AG09319 (cell line): ENCODE results near the gene AADACL4.

ENCODE experiments used
- DNase-seq: peaks from one replicate; pipeline ENCODE4 v3.0.0-alpha.2; 2010; ENCODE audit warnings: low read depth; ENCODE audit errors: extremely low read depth
- CTCF ChIP-seq: IDR thresholded peaks from 2 replicates; pipeline ENCODE4 v1.5.1; 2011; ENCODE audit warnings: low read depth, mild to moderate bottlenecking, inconsistent platforms, low read length, moderate library complexity

AADACL4 gene

GRCh38 chr1:12643785-12644184, at the start of gene AADACL4:
Gene AADACL4, plus strand, starts transcription at chr1:12644085. Its CDS starts 462 bp downstream, at chr1:12644547.
- TF ChIP-seq CTCF: no peak
- DNase-seq: no peak

- DNase-seq: no peak
- no peak for TF ChIP-seq CTCF
Observed at GRCh38 chr1:12594490-12594889, 49.4 kb upstream of the AADACL4 start.

- no peak for DNase-seq
- no peak for TF ChIP-seq CTCF
Observed at GRCh38 chr1:12594966-12595756, 48.7 kb upstream of the AADACL4 start.

- TF ChIP-seq CTCF: no peak
- no peak for DNase-seq
Observed at GRCh38 chr1:12595757-12596006, 48.2 kb upstream of the AADACL4 start.

GRCh38 chr1:12596007-12596821, 47.7 kb upstream of the AADACL4 start:
- TF ChIP-seq CTCF: no peak
- DNase-seq: peak; percentile 97

GRCh38 chr1:12597792-12598191, 46.1 kb upstream of the AADACL4 start:
- no peak for DNase-seq
- TF ChIP-seq CTCF: no peak

- DNase-seq: no peak
- TF ChIP-seq CTCF: no peak
Observed at GRCh38 chr1:12598974-12599373, 44.9 kb upstream of the AADACL4 start.
